Astrocyte of the spinal cord (primary cell): Measurements from ENCODE around the gene GLCCI1.

Experiments used
- DNase-seq: peaks from one replicate; pipeline ENCODE4 v3.0.0; 2011; ENCODE audit warnings: low read depth, low spot score
- H3K4me3 ChIP-seq: 2 replicates; pipeline ENCODE4 v1.5.1; 2011; ENCODE audit warnings: low read depth, mild to moderate bottlenecking, low read length, moderate library complexity
- in situ Hi-C: cut with HindIII; loops from 2 replicates; pipeline ENCODE4 v1.10.0; 2017; ENCODE audit warnings: low sequenced_read_pairs
- TF ChIP-seq, protein P1 (sequence below): IDR thresholded peaks from 2 replicates; pipeline ENCODE4 v1.5.1; 2012; ENCODE audit warnings: low read depth, mild to moderate bottlenecking, low read length, inconsistent platforms

Gene GLCCI1

DNA sequence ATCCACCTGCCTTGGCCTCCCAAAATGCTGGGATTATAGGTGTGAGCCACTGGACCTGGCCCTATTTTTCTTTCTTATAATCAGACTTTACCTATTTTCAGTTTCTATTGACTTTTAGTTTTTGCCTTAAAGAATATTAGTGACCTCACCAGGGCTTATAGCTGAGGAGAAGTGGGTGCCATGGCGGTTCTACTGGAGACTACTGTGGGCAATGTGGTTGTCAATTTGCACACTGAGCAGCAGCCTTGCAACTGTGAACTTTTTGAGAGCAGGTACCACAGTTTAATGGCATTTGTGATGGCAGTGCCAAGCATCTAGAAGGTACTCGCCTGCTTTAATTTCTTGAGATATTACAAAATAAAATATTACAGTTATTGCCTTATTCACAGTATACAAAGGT, 11.5 kb downstream of the GLCCI1 start:
- in situ Hi-C loops: no loop called here
- TF ChIP-seq, protein P1, sequence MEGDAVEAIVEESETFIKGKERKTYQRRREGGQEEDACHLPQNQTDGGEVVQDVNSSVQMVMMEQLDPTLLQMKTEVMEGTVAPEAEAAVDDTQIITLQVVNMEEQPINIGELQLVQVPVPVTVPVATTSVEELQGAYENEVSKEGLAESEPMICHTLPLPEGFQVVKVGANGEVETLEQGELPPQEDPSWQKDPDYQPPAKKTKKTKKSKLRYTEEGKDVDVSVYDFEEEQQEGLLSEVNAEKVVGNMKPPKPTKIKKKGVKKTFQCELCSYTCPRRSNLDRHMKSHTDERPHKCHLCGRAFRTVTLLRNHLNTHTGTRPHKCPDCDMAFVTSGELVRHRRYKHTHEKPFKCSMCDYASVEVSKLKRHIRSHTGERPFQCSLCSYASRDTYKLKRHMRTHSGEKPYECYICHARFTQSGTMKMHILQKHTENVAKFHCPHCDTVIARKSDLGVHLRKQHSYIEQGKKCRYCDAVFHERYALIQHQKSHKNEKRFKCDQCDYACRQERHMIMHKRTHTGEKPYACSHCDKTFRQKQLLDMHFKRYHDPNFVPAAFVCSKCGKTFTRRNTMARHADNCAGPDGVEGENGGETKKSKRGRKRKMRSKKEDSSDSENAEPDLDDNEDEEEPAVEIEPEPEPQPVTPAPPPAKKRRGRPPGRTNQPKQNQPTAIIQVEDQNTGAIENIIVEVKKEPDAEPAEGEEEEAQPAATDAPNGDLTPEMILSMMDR: no peak

GRCh38 chr7:7982904-7983303, 14.3 kb downstream of the GLCCI1 start:
- in situ Hi-C loops: no loop called here
- TF ChIP-seq, protein P1: no peak
- no peak overlapping the region for H3K4me3 ChIP-seq
- DNase-seq: no peak

More for the DNA sequence above, 11.5 kb downstream of the GLCCI1 start:
- DNase-seq: no peak
- no peak overlapping the region for H3K4me3 ChIP-seq

- TF ChIP-seq, protein P1: no peak
- no peak for DNase-seq
- no peak overlapping the region for H3K4me3 ChIP-seq
- in situ Hi-C loops: no loop called here
Measured at GRCh38 chr7:7984424-7984823, 15.8 kb downstream of the GLCCI1 start.

DNA sequence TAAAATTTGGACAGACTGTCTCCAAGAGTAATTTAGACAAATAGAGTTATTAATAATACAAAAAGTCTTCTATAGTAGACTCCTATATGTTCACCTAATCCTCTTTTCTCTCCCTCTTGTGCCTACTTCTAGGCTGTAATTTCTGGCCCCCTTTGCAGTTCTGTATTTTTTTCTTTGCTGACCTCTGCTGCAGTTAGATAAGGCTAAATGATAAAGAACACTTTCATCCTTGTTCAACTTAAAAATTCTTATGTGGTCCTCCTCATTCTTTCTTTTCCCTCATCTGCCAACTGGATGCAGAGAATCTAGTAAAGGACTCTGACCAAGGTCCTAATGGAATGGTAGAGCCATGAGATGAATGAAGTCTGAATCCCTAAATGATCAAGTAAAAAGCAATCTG, 20.1 kb downstream of the GLCCI1 start:
- TF ChIP-seq, protein P1: no peak
- H3K4me3 ChIP-seq: no peak overlapping the region
- in situ Hi-C loops: no loop called here
- DNase-seq: no peak

GRCh38 chr7:7989133-7989532, 20.5 kb downstream of the GLCCI1 start:
- TF ChIP-seq, protein P1: no peak
- H3K4me3 ChIP-seq: no peak overlapping the region
- no peak for DNase-seq
- in situ Hi-C loops: no loop called here

GRCh38 chr7:7989616-7990440, 21.2 kb downstream of the GLCCI1 start:
- TF ChIP-seq, protein P1: no peak
- DNase-seq: no peak
- no peak overlapping the region for H3K4me3 ChIP-seq
- in situ Hi-C loops: no loop called here
